Panc1 (cell line): ENCODE data around the gene IL20RB. TPM values are rescaled to one million over a fixed set of nuclear protein-coding genes. Genes with fewer than 3 reads are reported as not detected.

Experiments used
- ATAC-seq: fragments of 200-7000 bp; cut with Tn5 transposase; 2 replicates; pipeline ENCODE4 v1.9.1; 2020; ENCODE audit warnings: mild to moderate bottlenecking, moderate library complexity
- BruUV-seq: library from RNA; stranded (reverse); fragments of 400-500 nt; replicated peaks from 2 replicates; lab custom pipeline; 2021; lab: Mats Ljungman, UMichigan
- CTCF ChIA-PET: fragments of 300-600 bp; sonication (Branson Sonifier 250); formaldehyde crosslinking; loops from one replicate; lab custom pipeline; 2022; ENCODE audit warnings: antibody characterized with exemption; lab: Charles Lee
- POLR2A ChIA-PET: fragments of 300-600 bp; sonication (Branson Sonifier 250); formaldehyde crosslinking; loops from one replicate; lab custom pipeline; 2022; ENCODE audit warnings: antibody characterized with exemption; lab: Charles Lee
- DNase-seq: peaks from one replicate; pipeline ENCODE4 v3.0.0-alpha.2; 2010; ENCODE audit warnings: low read depth, low spot score
- H3K27ac ChIP-seq: 2 replicates; pipeline ENCODE4 v1.5.1; 2011; ENCODE audit warnings: mild to moderate bottlenecking, low read length, inconsistent platforms
- H3K27me3 ChIP-seq: fragments of 200-500 bp; sonication (Bioruptor generic); 2 replicates; pipeline ENCODE4 v1.6.0; 2014; ENCODE audit warnings: low read length, inconsistent platforms; ENCODE audit not compliant: control insufficient read depth, insufficient read depth
- H3K36me3 ChIP-seq: fragments of 200-500 bp; sonication (Bioruptor generic); 2 replicates; pipeline ENCODE4 v1.5.1; 2014; ENCODE audit warnings: inconsistent platforms, mild to moderate bottlenecking, low read length, moderate library complexity; ENCODE audit not compliant: control insufficient read depth, insufficient read depth
- H3K4me1 ChIP-seq: 2 replicates; pipeline ENCODE4 v1.5.1; 2011; ENCODE audit warnings: inconsistent platforms, mild to moderate bottlenecking, low read length, moderate library complexity; ENCODE audit not compliant: control insufficient read depth, insufficient read depth
- H3K4me3 ChIP-seq, 2 experiments: 2 replicates each; pipeline ENCODE4 v1.5.1; 2011 to 2012; ENCODE audit warnings: low read depth in 2 of 2, low read length in 2 of 2, mild to moderate bottlenecking in 2 of 2, inconsistent platforms in 1 of 2, moderate library complexity in 1 of 2
- H3K9me3 ChIP-seq: fragments of 200-500 bp; sonication (Bioruptor generic); 2 replicates; pipeline ENCODE4 v1.5.1; 2014; ENCODE audit warnings: low read depth, mild to moderate bottlenecking, inconsistent platforms, low read length, moderate library complexity; ENCODE audit not compliant: control insufficient read depth, insufficient read depth
- CTCF ChIP-seq: fragments of 450-650 bp; IDR thresholded peaks from 2 replicates; pipeline ENCODE4 v1.5.1; 2017; ENCODE audit warnings: mild to moderate bottlenecking
- POLR2AphosphoS5 ChIP-seq: IDR thresholded peaks from 2 replicates; pipeline ENCODE4 v1.6.1; 2012; ENCODE audit warnings: mild to moderate bottlenecking, low read depth, low read length, moderate library complexity
- REST ChIP-seq, 2 experiments: IDR thresholded peaks; 2 replicates each; pipeline ENCODE4 v1.6.1; 2011 to 2012; ENCODE audit warnings: low read depth in 2 of 2, control low read depth in 1 of 2, low read length in 1 of 2, mild to moderate bottlenecking in 1 of 2, moderate library complexity in 1 of 2; ENCODE audit not compliant: insufficient read depth in 1 of 2
- SIN3A ChIP-seq: IDR thresholded peaks from 2 replicates; pipeline ENCODE4 v1.6.1; 2012; ENCODE audit warnings: low read depth, mild to moderate bottlenecking, low read length, moderate library complexity, borderline replicate concordance; ENCODE audit not compliant: insufficient read depth
- TCF7L2 ChIP-seq: IDR thresholded peaks from 2 replicates; pipeline ENCODE4 v1.6.1; 2011; ENCODE audit warnings: mild to moderate bottlenecking, low read depth, low read length, inconsistent platforms
- in situ Hi-C: cut with HindIII; loops from 2 replicates; pipeline ENCODE4 v1.10.0; 2016; ENCODE audit warnings: low sequenced_read_pairs, low pct_unique_long_range_greater_than_20kb
- intact Hi-C: fragments of 100-400 bp; cut with micrococcal nuclease; formaldehyde crosslinking; loops from one replicate; pipeline ENCODE4 v1.10.0; 2022; ENCODE audit not compliant: unreplicated experiment
- total RNA-seq: library from RNA; stranded (reverse); gene quantifications from one replicate; pipeline ENCODE4 v1.2.1, GENCODE V29; 2021; ENCODE audit not compliant: unreplicated experiment

IL20RB gene
- total RNA-seq, 1 experiment from 2014 or later: 1.7 TPM

DNA sequence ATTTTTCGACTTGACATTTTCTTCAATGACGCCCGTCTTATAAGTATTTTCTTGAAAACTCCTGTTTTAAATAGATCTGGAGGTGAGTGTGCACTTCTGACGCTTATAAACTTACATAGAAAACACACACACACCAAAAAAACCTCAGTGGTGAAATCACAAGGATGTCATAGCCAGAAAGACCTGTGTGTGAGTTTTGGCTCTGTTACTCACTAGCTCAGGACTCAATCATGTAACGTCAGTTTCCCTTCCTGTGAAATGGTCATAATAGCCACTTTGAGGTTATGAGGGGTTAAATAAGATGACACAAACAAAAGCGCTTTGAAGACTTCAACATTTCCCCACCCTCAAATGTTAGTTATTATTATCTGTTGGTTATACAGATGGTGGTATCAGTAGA lies 1.8 kb downstream of the IL20RB start:
- Histone ChIP-seq H3K27ac (no peak overlapping the region), H3K27me3 (no peaks in the 10 kb centered on the region), H3K36me3 (no peaks in the 10 kb centered on the region), H3K9me3 (no peaks in the 10 kb centered on the region), H3K4me1 (peaks cover 11% of the 10 kb centered on the region), H3K4me3 (no peak overlapping the region)
- ATAC-seq (no peak), DNase-seq (no peak)
- intact Hi-C loops (no loop called here), in situ Hi-C loops (no loop called here)
- ChIA-PET CTCF (no interaction called here), POLR2A (no interaction called here)
- BruUV-seq: no TSS peak
- TF ChIP-seq POLR2AphosphoS5: no peak
- TF ChIP-seq TCF7L2: no peak
- TF ChIP-seq CTCF: no peak
- no peak for TF ChIP-seq REST (IDR thresholded peaks at IDR 0.05; ENCODE audit: insufficient read depth in 1 of 2, low read depth in 2 of 2, low read length in 1 of 2)
- no peak for TF ChIP-seq SIN3A

DNA sequence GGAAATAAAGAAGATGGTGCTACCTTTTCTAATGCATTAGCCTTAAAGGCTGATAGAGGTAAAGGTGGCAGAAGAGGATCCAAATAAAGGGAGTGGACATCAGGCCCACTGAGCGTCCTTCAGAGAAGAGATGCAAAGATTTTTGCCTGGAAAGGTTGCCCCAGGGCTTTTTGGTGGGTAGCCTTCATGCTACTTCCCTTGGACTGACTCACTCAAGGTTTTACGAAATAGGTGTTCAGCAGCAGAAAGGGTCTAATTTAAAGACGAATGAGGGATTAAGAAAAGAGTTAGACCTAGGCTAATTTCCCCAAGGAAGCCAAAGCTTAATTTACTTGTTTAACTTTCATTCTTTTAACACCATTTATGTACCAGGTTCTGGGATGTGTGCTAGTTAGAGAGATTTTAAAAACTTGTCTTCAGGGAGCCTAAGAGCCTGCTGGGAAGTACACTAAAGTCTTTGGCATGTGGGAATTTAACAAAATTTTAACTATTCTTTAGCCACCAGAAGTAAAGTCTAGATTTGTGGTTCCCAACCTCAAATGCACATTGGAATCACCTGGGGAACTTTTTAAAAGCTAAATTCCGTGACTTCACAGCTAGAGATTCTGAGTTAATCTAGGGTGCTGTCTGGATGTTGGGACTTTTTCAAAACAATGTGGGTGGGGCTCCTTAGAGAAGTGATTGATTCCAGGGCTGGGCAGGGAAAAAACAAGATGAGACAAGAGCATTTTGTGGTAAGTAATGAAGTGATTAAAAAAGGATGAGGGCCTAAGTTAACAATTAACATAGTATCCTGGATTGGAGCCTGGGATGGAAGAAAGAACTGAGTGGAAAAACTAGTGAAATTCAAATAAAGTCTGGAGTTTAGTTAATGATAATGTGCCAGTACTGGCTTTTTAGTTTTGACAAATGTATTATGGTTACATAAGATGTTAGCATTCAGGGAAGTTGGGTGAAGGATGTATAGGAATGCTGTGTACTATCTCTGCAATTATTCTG lies 3.4 kb downstream of the IL20RB start:
- ChIA-PET POLR2A (no interaction called here), CTCF (interaction anchor here (1.5 kb wide), 1 partner anchor 53 kb away, joined by 3 read pairs; no protein-coding TSS in a partner anchor)
- BruUV-seq: no TSS peak
- Histone ChIP-seq H3K9me3 (no peaks in the 10 kb centered on the region), H3K4me1 (no peaks in the 10 kb centered on the region), H3K4me3 (no peak overlapping the region), H3K27me3 (no peaks in the 10 kb centered on the region), H3K27ac (no peak overlapping the region), H3K36me3 (no peaks in the 10 kb centered on the region)
- ATAC-seq: no peak
- no peak for TF ChIP-seq REST (IDR thresholded peaks at IDR 0.05; ENCODE audit: insufficient read depth in 1 of 2, low read depth in 2 of 2, low read length in 1 of 2)
- TF ChIP-seq TCF7L2: no peak
- no peak for TF ChIP-seq POLR2AphosphoS5
- no peak for TF ChIP-seq SIN3A
- TF ChIP-seq CTCF: no peak
- in situ Hi-C loops: no loop called here
- intact Hi-C loops: no loop called here
- DNase-seq: no peak
